Breast epithelium (tissue), 3 donors: Measurements from ENCODE around the gene CTCFL.

Experiments
- CTCF ChIP-seq, 3 donors: fragments of 450-650 bp; IDR thresholded peaks; one replicate each; pipeline ENCODE4 v1.5.1; 2016 to 2017; ENCODE audit warnings: antibody characterized with exemption in 3 of 3, mild to moderate bottlenecking in 3 of 3, moderate library complexity in 3 of 3
- POLR2AphosphoS5 ChIP-seq, 3 donors: sonication (generic); formaldehyde crosslinking; IDR thresholded peaks; one replicate each; pipeline ENCODE4 v1.6.1; 2017; ENCODE audit warnings: antibody characterized with exemption in 3 of 3

- no peak for TF ChIP-seq CTCF (IDR thresholded peaks at IDR 0.05)
- TF ChIP-seq POLR2AphosphoS5 (IDR thresholded peaks at IDR 0.05) = no peak
Observed at GRCh38 chr20:57573242-57573641, 48.3 kb upstream of the CTCFL start.
